Upper lobe of left lung (tissue), 6 donors: ENCODE results near the gene LONP2. TPM values are rescaled to one million over a fixed set of nuclear protein-coding genes. Genes with fewer than 3 reads are reported as not detected.

ENCODE experiments used
- ATAC-seq, 2 donors: fragments of 200-7000 bp; cut with Tn5 transposase; one replicate each; pipeline ENCODE4 v1.9.1; 2022; ENCODE audit warnings: mild to moderate bottlenecking in 2 of 2, moderate library complexity in 2 of 2; ENCODE audit not compliant: low FRiP score in 2 of 2
- DNase-seq, 2 donors: peaks; one replicate each; pipeline ENCODE4 v3.0.0-alpha.2; 2019 to 2020
- H3K27ac ChIP-seq, 4 donors: fragments of 200-600 bp; sonication (generic); one replicate each; pipeline ENCODE4 v1.5.1; 2016 to 2019
- H3K27me3 ChIP-seq, 4 donors: fragments of 200-600 bp; sonication (generic); one replicate each; pipeline ENCODE4 v1.5.1; 2017 to 2019
- H3K36me3 ChIP-seq, 4 donors: fragments of 200-600 bp; sonication (generic); one replicate each; pipeline ENCODE4 v1.5.1; 2016 to 2019
- H3K4me1 ChIP-seq, 4 donors: fragments of 200-600 bp; sonication (generic); one replicate each; pipeline ENCODE4 v1.5.1; 2018 to 2019
- H3K4me3 ChIP-seq, 4 donors: fragments of 200-600 bp; sonication (generic); one replicate each; pipeline ENCODE4 v1.5.1; 2017 to 2019; ENCODE audit warnings: mild to moderate bottlenecking in 2 of 4, moderate library complexity in 1 of 4
- H3K9me3 ChIP-seq, 4 donors: fragments of 200-600 bp; sonication (generic); one replicate each; pipeline ENCODE4 v1.5.1; 2018 to 2019
- EP300 ChIP-seq, 4 donors: sonication (generic); formaldehyde crosslinking; IDR thresholded peaks; one replicate each; pipeline ENCODE4 v1.5.1; 2017; ENCODE audit warnings: antibody characterized with exemption in 4 of 4, control low read depth in 2 of 4
- POLR2A ChIP-seq, 4 donors: fragments of 450-650 bp; IDR thresholded peaks; one replicate each; pipeline ENCODE4 v1.5.1; 2016 to 2017; ENCODE audit warnings: antibody characterized with exemption in 4 of 4, mild to moderate bottlenecking in 2 of 4
- POLR2AphosphoS5 ChIP-seq, 2 donors: sonication (generic); formaldehyde crosslinking; IDR thresholded peaks; one replicate each; pipeline ENCODE4 v1.5.1; 2017; ENCODE audit warnings: antibody characterized with exemption in 2 of 2
- WGBS, 2 donors: methylation state at CpG; one replicate each; pipeline ENCODE4 v1.1.5; 2017 to 2018; 5-methylcytosine and 5-hydroxymethylcytosine counted together
- total RNA-seq, 6 donors: library from RNA; depleted of rRNA in 4 of 6; stranded (reverse); fragments of >200 nt in 4 of 6; gene quantifications; one replicate each; pipeline versions ENCODE4 v1.1.0 to v1.2.1, GENCODE V29; 2016 to 2021
- TF ChIP-seq, protein P1 (sequence below), 6 experiments: fragments of 450-650 bp in 4 of 6; fragments of 200-600 bp in 2 of 6; sonication (generic) in 2 of 6; IDR thresholded peaks; one replicate each; pipeline ENCODE4 v1.5.1; 2016 to 2019; ENCODE audit warnings: antibody characterized with exemption in 6 of 6
- donor health status: DM: no; HTN: no; CAD: no; lungs with moderate emphysema.
- donor health status: DM: no; HTN: yes; CAD: no; lungs with severe emphysema.

LONP2 gene
- total RNA-seq, 6 donors from 2014 or later = 47.9 to 104 (median 57.8) TPM

DNA sequence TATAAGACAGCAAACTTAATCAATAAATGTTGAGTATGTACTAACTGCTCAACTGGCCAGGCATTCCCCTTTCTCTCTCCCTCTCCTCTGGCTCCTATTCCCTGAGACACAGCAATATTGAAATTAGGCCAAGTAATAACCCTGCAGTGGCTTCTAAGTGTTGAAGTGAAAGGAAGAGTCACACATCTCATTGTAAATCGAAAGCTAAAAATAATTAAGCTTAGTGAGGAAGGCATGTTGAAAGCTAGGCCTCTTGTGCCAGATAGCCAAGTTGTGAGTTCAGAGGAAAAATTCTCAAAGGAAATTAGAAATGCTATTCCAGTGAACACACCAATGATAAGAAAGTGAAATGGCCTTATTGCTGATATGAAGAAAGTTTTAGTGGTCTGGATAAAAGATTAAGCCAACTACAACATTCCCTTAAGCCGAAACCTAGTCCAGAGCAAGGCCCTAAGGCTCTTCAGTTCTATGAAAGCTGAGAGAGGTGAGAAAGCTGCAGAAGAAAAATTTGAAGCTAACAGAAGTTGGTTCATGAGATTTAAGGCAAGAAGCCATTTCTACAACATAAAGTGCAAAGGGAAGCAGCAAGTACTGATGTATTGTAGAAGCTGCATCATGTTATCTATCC lies 38.6 kb downstream of the LONP2 start:
- Histone ChIP-seq H3K4me3 (no peak overlapping the region), H3K4me1 (peaks cover 12 to 18% (median 16%) of the 10 kb centered on the region in 4 donors), H3K9me3 (peaks cover 0 to 11% (median 4%) of the 10 kb centered on the region in 4 donors), H3K27ac (peak overlapping the region in 2 of 4 donors; percentile 18 to 36), H3K27me3 (no peaks in the 10 kb centered on the region), H3K36me3 (peaks cover 0 to 24% (median 13%) of the 10 kb centered on the region in 4 donors)
- DNase-seq (no peak), ATAC-seq (no peak)
- TF ChIP-seq POLR2A (IDR thresholded peaks at IDR 0.05) (no peak), POLR2AphosphoS5 (IDR thresholded peaks at IDR 0.05) (no peak), EP300 (IDR thresholded peaks at IDR 0.05) (no peak)
- TF ChIP-seq, protein P1, sequence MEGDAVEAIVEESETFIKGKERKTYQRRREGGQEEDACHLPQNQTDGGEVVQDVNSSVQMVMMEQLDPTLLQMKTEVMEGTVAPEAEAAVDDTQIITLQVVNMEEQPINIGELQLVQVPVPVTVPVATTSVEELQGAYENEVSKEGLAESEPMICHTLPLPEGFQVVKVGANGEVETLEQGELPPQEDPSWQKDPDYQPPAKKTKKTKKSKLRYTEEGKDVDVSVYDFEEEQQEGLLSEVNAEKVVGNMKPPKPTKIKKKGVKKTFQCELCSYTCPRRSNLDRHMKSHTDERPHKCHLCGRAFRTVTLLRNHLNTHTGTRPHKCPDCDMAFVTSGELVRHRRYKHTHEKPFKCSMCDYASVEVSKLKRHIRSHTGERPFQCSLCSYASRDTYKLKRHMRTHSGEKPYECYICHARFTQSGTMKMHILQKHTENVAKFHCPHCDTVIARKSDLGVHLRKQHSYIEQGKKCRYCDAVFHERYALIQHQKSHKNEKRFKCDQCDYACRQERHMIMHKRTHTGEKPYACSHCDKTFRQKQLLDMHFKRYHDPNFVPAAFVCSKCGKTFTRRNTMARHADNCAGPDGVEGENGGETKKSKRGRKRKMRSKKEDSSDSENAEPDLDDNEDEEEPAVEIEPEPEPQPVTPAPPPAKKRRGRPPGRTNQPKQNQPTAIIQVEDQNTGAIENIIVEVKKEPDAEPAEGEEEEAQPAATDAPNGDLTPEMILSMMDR (IDR thresholded peaks at IDR 0.05) = no peak
- 60 to 82% methylated on average over 2 of the region's 2 CpGs for WGBS, 2 donors

DNA sequence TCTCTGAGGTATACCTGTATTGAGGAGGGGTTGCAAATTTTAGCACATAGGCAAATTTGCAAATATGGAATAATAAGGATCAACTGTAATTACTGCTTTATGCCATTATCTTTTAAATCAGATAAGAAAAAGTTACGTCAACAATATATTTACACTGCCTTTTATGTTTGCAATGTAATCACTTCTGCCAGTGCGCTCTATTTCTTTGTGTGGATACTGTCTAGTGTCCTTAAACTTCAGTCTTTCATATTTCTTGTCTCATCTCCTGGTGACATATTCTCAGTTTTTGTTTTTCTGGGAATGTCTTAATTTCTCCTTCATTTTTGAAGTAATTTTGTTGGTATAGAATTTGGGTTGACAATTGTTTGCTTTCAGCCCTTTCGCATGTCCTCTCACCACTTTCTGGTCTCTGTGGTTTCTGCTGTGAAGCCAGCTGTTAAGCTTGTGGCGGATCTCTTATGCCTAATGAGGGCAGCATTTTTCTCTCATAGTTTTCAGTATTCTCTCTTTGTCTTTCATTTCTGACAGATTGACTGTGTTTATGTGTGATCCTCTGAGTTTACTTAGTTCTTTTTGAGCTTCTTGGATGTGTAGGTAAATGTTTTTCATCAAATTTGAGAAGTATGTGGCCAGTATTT lies 40.8 kb downstream of the LONP2 start:
- Histone ChIP-seq H3K4me3 (no peak overlapping the region), H3K4me1 (peaks cover 4 to 8% (median 6%) of the 10 kb centered on the region in 4 donors), H3K27ac (no peak overlapping the region), H3K36me3 (peaks cover 0 to 33% (median 13%) of the 10 kb centered on the region in 4 donors), H3K27me3 (no peaks in the 10 kb centered on the region), H3K9me3 (peaks cover 0 to 11% (median 4%) of the 10 kb centered on the region in 4 donors)
- ATAC-seq = no peak
- DNase-seq = no peak
- TF ChIP-seq EP300 (IDR thresholded peaks at IDR 0.05) (no peak), POLR2A (IDR thresholded peaks at IDR 0.05) (no peak)
- TF ChIP-seq, protein P1 (IDR thresholded peaks at IDR 0.05) = no peak
- 86 to 87% methylated on average over 4 of the region's 4 CpGs for WGBS, 2 donors

DNA sequence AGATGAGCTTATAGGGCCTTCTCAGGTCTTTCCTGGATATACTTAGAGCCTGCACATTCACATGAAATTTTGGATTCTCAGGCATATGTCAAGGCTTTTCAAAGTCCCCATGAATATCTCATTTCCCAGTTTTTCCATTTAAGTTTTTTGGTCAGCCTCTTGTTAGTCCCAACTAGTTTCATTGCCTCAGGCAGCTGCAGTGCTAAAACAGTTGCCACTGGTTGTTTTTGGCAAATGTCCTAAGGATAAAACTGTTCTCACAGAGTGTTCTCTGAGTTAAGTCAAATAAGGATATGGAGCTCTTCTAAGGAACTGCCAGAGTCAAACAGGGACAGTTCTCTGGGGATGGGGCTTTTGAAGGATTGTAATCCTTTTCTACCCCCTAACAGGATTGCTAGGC lies 43.1 kb downstream of the LONP2 start:
- no peak overlapping the region for H3K4me3 ChIP-seq
- peaks cover 0 to 6% (median 1%) of the 10 kb centered on the region in 4 donors for H3K4me1 ChIP-seq
- ATAC-seq = no peak
- peaks cover 0 to 11% (median 4%) of the 10 kb centered on the region in 4 donors for H3K9me3 ChIP-seq
- TF ChIP-seq POLR2AphosphoS5 (IDR thresholded peaks at IDR 0.05) (no peak), POLR2A (IDR thresholded peaks at IDR 0.05) (no peak), EP300 (IDR thresholded peaks at IDR 0.05) (no peak)
- TF ChIP-seq, protein P1 (IDR thresholded peaks at IDR 0.05) = no peak
- DNase-seq = no peak
- no peaks in the 10 kb centered on the region for H3K27me3 ChIP-seq
- peaks cover 0 to 40% (median 16%) of the 10 kb centered on the region in 4 donors for H3K36me3 ChIP-seq
- H3K27ac ChIP-seq = no peak overlapping the region

DNA sequence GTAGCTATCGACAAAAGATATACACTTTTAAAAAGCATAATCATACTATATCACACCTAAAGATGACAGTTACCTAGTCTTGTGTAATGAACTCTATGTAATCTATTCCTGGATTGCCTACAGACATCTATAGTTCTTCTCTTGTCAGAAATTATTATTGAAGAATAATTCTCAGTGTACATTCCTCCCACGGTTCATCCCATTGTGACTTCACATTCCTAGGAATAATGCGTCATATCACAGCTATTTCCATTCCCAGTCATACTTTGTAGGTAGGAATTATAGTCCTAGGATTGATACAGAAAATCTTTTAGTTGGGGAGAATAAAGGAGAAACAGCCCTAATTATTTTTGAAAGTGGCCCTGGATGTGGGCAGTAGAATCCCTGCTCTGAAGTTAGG lies 47.2 kb downstream of the LONP2 start:
- Histone ChIP-seq H3K9me3 (peaks cover 0 to 11% (median 4%) of the 10 kb centered on the region in 4 donors), H3K4me1 (peaks cover 0 to 4% (median 0%) of the 10 kb centered on the region in 4 donors), H3K36me3 (peaks cover 3 to 46% (median 16%) of the 10 kb centered on the region in 4 donors), H3K27ac (no peak overlapping the region), H3K4me3 (no peak overlapping the region), H3K27me3 (no peaks in the 10 kb centered on the region)
- ATAC-seq (no peak), DNase-seq (no peak)
- TF ChIP-seq POLR2AphosphoS5 (IDR thresholded peaks at IDR 0.05) (no peak), EP300 (IDR thresholded peaks at IDR 0.05) (no peak), POLR2A (IDR thresholded peaks at IDR 0.05) (no peak)
- TF ChIP-seq, protein P1 (IDR thresholded peaks at IDR 0.05) = no peak
- 98 to 99% methylated on average over 3 of the region's 3 CpGs for WGBS, 2 donors
